Liver (tissue), 9 donors: ENCODE measurements around the gene KYNU. TPM values are rescaled to one million over a fixed set of nuclear protein-coding genes. Genes with fewer than 3 reads are reported as not detected.
"Not testable (repeated sequence)": the region's sequence is repeated elsewhere in the genome, so short reads cannot be mapped to it uniquely, and the experiment has no call there.

ENCODE experiments used
- DNase-seq: peaks from one replicate; pipeline ENCODE4 v3.0.0-alpha.2; 2017; ENCODE audit warnings: low spot score
- H3K27ac ChIP-seq, 2 donors: one replicate each; pipeline ENCODE4 v1.7.0; 2013; ENCODE audit warnings: inconsistent platforms in 2 of 2, low read length in 2 of 2, control low read depth in 1 of 2, low read depth in 1 of 2, mild to moderate bottlenecking in 1 of 2
- H3K27me3 ChIP-seq, 4 donors: one replicate each; pipeline versions ENCODE4 v1.6.1 to v1.7.0; 2013; ENCODE audit warnings: low read length in 3 of 4, inconsistent platforms in 1 of 4, mild to moderate bottlenecking in 1 of 4, moderate library complexity in 1 of 4; ENCODE audit not compliant: control insufficient read depth in 4 of 4, insufficient read depth in 4 of 4
- H3K36me3 ChIP-seq, 4 donors: one replicate each; pipeline versions ENCODE4 v1.6.1 to v1.7.0; 2013; ENCODE audit warnings: low read length in 3 of 4, mild to moderate bottlenecking in 3 of 4, low read depth in 1 of 4, moderate library complexity in 1 of 4; ENCODE audit not compliant: control insufficient read depth in 4 of 4, insufficient read depth in 3 of 4
- H3K4me1 ChIP-seq, 4 donors: one replicate each; pipeline versions ENCODE4 v1.6.1 to v1.7.0; 2013; ENCODE audit warnings: low read length in 3 of 4, mild to moderate bottlenecking in 3 of 4, moderate library complexity in 1 of 4; ENCODE audit not compliant: control insufficient read depth in 4 of 4, insufficient read depth in 4 of 4
- H3K4me3 ChIP-seq, 3 donors: one replicate each; pipeline versions ENCODE4 v1.6.1 to v1.7.0; 2013; ENCODE audit warnings: low read length in 3 of 3, control low read depth in 1 of 3, low read depth in 1 of 3, mild to moderate bottlenecking in 1 of 3
- H3K9ac ChIP-seq, 2 donors: one replicate each; pipeline ENCODE4 v1.7.0; 2013; ENCODE audit warnings: low read length in 2 of 2, mild to moderate bottlenecking in 2 of 2, moderate library complexity in 2 of 2, control low read depth in 1 of 2, low read depth in 1 of 2
- H3K9me3 ChIP-seq, 4 donors: one replicate each; pipeline versions ENCODE4 v1.6.1 to v1.7.0; 2013; ENCODE audit warnings: low read length in 3 of 4; ENCODE audit not compliant: control insufficient read depth in 4 of 4
- EGR1 ChIP-seq, 2 donors: IDR thresholded peaks; 2 replicates each; pipeline ENCODE4 v1.6.1; 2016 to 2018; ENCODE audit warnings: antibody characterized with exemption in 2 of 2, low read depth in 2 of 2
- FOXA1 ChIP-seq: IDR thresholded peaks from 2 replicates; pipeline ENCODE4 v1.6.1; 2016; ENCODE audit warnings: antibody characterized with exemption
- FOXA2 ChIP-seq: IDR thresholded peaks from 2 replicates; pipeline ENCODE4 v1.6.1; 2016; ENCODE audit warnings: antibody characterized with exemption
- GABPA ChIP-seq, 2 donors: IDR thresholded peaks in 1 of 2; conservative IDR thresholded peaks in 1 of 2; 2 replicates each; pipeline ENCODE4 v1.6.1; 2016; ENCODE audit warnings: antibody characterized with exemption in 2 of 2, mild to moderate bottlenecking in 1 of 2, moderate library complexity in 1 of 2
- HNF4A ChIP-seq, 2 donors: conservative IDR thresholded peaks; 2 replicates each; pipeline ENCODE4 v1.6.1; 2016; ENCODE audit warnings: antibody characterized with exemption in 2 of 2, mild to moderate bottlenecking in 2 of 2
- HNF4G ChIP-seq: IDR thresholded peaks from 2 replicates; pipeline ENCODE4 v1.6.1; 2016; ENCODE audit warnings: antibody characterized with exemption
- JUND ChIP-seq, 2 donors: IDR thresholded peaks; 2 replicates each; pipeline ENCODE4 v1.6.1; 2016; ENCODE audit warnings: antibody characterized with exemption in 2 of 2
- NR2F2 ChIP-seq: IDR thresholded peaks from 2 replicates; pipeline ENCODE4 v1.6.1; 2016; ENCODE audit warnings: antibody characterized with exemption
- RAD21 ChIP-seq, 2 donors: IDR thresholded peaks; 2 replicates each; pipeline ENCODE4 v1.6.1; 2016; ENCODE audit warnings: antibody characterized with exemption in 2 of 2, mild to moderate bottlenecking in 2 of 2
- RXRA ChIP-seq, 2 donors: IDR thresholded peaks; 2 replicates each; pipeline ENCODE4 v1.6.1; 2017 to 2018; ENCODE audit warnings: antibody characterized with exemption in 2 of 2, mild to moderate bottlenecking in 1 of 2
- SP1 ChIP-seq: IDR thresholded peaks from 2 replicates; pipeline ENCODE4 v1.6.1; 2018; ENCODE audit warnings: antibody characterized with exemption, mild to moderate bottlenecking
- TAF1 ChIP-seq: conservative IDR thresholded peaks from 2 replicates; pipeline ENCODE4 v1.6.1; 2016; ENCODE audit warnings: antibody characterized with exemption, mild to moderate bottlenecking
- YY1 ChIP-seq: IDR thresholded peaks from 2 replicates; pipeline ENCODE4 v1.6.1; 2016; ENCODE audit warnings: antibody characterized with exemption, mild to moderate bottlenecking
- WGBS: extraction: QIAGEN DNeasy Blood & Tissue Kit; methylation state at CpG from one replicate; pipeline ENCODE4 v1.1.7; 2013; 5-methylcytosine and 5-hydroxymethylcytosine counted together
- polyA plus RNA-seq, 2 donors: library from polyadenylated mRNA; stranded (reverse) in 1 of 2; unstranded in 1 of 2; fragments of 200-250 nt in 1 of 2; fragments of >200 nt in 1 of 2; fragmentation: Nextera tagmentation in 1 of 2; extraction: Ambion mirVana in 1 of 2; gene quantifications; one replicate each; pipeline versions ENCODE4 v1.2.1 to v1.2.3, GENCODE V29; 2013 to 2015
- total RNA-seq, 2 donors: library from RNA; depleted of rRNA; stranded (reverse); fragments of >200 nt; gene quantifications; one replicate each; pipeline ENCODE4 v1.2.3, GENCODE V29; 2014
- TF ChIP-seq, protein P1 (sequence below): fragments of 150-350 bp; IDR thresholded peaks from 2 replicates; pipeline ENCODE4 v1.5.1; 2017; ENCODE audit warnings: improper control_type of control experiment, low read depth, low read length; ENCODE audit not compliant: missing input control
- TF ChIP-seq, protein P2 (sequence below): IDR thresholded peaks from 2 replicates; pipeline ENCODE4 v1.6.1; 2016; ENCODE audit warnings: antibody characterized with exemption
- TF ChIP-seq, protein P3 (sequence below): IDR thresholded peaks from 2 replicates; pipeline ENCODE4 v1.6.1; 2016; ENCODE audit warnings: antibody characterized with exemption, mild to moderate bottlenecking
- TF ChIP-seq, protein P4 (sequence below): IDR thresholded peaks from 2 replicates; pipeline ENCODE4 v1.6.1; 2016; ENCODE audit warnings: antibody characterized with exemption
- TF ChIP-seq, protein P5 (sequence below): IDR thresholded peaks from 2 replicates; pipeline ENCODE4 v1.6.1; 2016; ENCODE audit warnings: antibody characterized with exemption
- donor health status: healthy.
- donor health status: healthy.
- donor health status: healthy.
- donor health status: healthy.
- donor health status: healthy.

Gene KYNU
- total and polyA plus RNA-seq, 4 donors = 24.0 to 64.3 (median 32.8) TPM

DNA sequence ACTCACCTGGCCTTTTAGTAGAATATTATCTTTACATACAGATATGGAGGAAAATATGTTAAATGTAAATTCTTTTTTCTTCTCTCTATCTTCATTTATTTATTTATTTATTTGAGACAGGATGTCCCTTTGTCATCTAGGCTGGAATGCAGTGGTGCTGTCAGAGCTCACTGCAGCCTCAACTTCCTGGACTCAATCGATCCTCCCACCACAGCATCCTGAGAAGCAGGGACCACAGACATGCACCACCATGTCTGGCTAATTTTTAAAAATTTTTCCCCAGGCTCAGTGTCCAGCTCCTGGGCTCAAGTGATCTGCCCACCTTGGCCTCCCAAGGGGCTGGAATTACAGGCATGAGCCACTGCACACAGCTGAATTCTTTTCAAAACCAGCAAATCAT lies 20.3 kb downstream of the KYNU start:
- no peak for TF ChIP-seq RXRA (IDR thresholded peaks at IDR 0.05)
- no peak for TF ChIP-seq TAF1
- TF ChIP-seq EGR1 (IDR thresholded peaks at IDR 0.05; ENCODE audit: low read depth in 2 of 2) = no peak
- TF ChIP-seq, protein P1, sequence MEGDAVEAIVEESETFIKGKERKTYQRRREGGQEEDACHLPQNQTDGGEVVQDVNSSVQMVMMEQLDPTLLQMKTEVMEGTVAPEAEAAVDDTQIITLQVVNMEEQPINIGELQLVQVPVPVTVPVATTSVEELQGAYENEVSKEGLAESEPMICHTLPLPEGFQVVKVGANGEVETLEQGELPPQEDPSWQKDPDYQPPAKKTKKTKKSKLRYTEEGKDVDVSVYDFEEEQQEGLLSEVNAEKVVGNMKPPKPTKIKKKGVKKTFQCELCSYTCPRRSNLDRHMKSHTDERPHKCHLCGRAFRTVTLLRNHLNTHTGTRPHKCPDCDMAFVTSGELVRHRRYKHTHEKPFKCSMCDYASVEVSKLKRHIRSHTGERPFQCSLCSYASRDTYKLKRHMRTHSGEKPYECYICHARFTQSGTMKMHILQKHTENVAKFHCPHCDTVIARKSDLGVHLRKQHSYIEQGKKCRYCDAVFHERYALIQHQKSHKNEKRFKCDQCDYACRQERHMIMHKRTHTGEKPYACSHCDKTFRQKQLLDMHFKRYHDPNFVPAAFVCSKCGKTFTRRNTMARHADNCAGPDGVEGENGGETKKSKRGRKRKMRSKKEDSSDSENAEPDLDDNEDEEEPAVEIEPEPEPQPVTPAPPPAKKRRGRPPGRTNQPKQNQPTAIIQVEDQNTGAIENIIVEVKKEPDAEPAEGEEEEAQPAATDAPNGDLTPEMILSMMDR = no peak
- TF ChIP-seq, protein P2, sequence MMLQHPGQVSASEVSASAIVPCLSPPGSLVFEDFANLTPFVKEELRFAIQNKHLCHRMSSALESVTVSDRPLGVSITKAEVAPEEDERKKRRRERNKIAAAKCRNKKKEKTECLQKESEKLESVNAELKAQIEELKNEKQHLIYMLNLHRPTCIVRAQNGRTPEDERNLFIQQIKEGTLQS = no peak
- TF ChIP-seq, protein P3, sequence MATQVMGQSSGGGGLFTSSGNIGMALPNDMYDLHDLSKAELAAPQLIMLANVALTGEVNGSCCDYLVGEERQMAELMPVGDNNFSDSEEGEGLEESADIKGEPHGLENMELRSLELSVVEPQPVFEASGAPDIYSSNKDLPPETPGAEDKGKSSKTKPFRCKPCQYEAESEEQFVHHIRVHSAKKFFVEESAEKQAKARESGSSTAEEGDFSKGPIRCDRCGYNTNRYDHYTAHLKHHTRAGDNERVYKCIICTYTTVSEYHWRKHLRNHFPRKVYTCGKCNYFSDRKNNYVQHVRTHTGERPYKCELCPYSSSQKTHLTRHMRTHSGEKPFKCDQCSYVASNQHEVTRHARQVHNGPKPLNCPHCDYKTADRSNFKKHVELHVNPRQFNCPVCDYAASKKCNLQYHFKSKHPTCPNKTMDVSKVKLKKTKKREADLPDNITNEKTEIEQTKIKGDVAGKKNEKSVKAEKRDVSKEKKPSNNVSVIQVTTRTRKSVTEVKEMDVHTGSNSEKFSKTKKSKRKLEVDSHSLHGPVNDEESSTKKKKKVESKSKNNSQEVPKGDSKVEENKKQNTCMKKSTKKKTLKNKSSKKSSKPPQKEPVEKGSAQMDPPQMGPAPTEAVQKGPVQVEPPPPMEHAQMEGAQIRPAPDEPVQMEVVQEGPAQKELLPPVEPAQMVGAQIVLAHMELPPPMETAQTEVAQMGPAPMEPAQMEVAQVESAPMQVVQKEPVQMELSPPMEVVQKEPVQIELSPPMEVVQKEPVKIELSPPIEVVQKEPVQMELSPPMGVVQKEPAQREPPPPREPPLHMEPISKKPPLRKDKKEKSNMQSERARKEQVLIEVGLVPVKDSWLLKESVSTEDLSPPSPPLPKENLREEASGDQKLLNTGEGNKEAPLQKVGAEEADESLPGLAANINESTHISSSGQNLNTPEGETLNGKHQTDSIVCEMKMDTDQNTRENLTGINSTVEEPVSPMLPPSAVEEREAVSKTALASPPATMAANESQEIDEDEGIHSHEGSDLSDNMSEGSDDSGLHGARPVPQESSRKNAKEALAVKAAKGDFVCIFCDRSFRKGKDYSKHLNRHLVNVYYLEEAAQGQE = no peak
- no peak for TF ChIP-seq NR2F2
- no peak for TF ChIP-seq JUND (IDR thresholded peaks at IDR 0.05)
- TF ChIP-seq HNF4G = no peak
- no peak for TF ChIP-seq YY1
- no peak for TF ChIP-seq HNF4A (conservative IDR thresholded peaks at IDR 0.05)
- no peak for TF ChIP-seq GABPA (IDR thresholded peaks at IDR 0.05 in 1 of 2, conservative IDR thresholded peaks at IDR 0.05 in 1 of 2)
- TF ChIP-seq RAD21 (IDR thresholded peaks at IDR 0.05) = no peak
- no peak for TF ChIP-seq FOXA1
- no peak for TF ChIP-seq FOXA2
- TF ChIP-seq, protein P4, sequence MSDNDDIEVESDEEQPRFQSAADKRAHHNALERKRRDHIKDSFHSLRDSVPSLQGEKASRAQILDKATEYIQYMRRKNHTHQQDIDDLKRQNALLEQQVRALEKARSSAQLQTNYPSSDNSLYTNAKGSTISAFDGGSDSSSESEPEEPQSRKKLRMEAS = no peak
- TF ChIP-seq SP1 = no peak
- TF ChIP-seq, protein P5, sequence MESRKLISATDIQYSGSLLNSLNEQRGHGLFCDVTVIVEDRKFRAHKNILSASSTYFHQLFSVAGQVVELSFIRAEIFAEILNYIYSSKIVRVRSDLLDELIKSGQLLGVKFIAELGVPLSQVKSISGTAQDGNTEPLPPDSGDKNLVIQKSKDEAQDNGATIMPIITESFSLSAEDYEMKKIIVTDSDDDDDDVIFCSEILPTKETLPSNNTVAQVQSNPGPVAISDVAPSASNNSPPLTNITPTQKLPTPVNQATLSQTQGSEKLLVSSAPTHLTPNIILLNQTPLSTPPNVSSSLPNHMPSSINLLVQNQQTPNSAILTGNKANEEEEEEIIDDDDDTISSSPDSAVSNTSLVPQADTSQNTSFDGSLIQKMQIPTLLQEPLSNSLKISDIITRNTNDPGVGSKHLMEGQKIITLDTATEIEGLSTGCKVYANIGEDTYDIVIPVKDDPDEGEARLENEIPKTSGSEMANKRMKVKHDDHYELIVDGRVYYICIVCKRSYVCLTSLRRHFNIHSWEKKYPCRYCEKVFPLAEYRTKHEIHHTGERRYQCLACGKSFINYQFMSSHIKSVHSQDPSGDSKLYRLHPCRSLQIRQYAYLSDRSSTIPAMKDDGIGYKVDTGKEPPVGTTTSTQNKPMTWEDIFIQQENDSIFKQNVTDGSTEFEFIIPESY = no peak
- no peaks in the 10 kb centered on the region for H3K9me3 ChIP-seq

DNA sequence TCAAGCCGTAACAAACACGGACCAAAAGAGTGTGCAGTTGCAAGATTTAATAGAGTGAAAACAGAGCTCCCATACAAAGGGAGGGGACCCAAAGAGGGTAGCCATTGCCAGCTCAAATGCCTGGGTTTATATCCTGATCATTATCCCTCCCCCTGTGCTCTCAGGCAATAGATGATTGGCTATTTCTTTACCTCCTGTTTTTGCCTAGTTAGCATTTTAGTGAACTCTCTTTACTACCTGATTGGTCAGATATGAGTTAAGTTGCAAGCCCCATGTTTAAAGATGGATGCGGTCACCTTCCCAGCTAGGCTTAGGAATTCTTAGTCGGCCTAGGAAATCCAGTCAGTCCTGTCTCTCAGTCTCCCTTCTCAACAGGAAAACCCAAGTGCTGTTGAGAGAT lies 22.9 kb downstream of the KYNU start:
- not testable (repeated sequence) for H3K27me3 ChIP-seq, H3K9me3 ChIP-seq, H3K9ac ChIP-seq, H3K27ac ChIP-seq, H3K36me3 ChIP-seq, H3K4me3 ChIP-seq, DNase-seq, H3K4me1 ChIP-seq
- WGBS = 95% methylated on average over 4 of the region's 4 CpGs

More for the DNA sequence above, 20.3 kb downstream of the KYNU start:
- Histone ChIP-seq H3K4me3 (no peak overlapping the region), H3K9ac (no peak overlapping the region), H3K36me3 (peaks cover 0 to 8% (median 6%) of the 10 kb centered on the region in 4 donors), H3K27ac (no peak overlapping the region), H3K27me3 (no peaks in the 10 kb centered on the region), H3K4me1 (peaks cover 0 to 8% (median 2%) of the 10 kb centered on the region in 4 donors)
- DNase-seq = no peak
- 55% methylated on average over 1 of the region's 1 CpG for WGBS
